ENCODE results near the gene GIN1.

- TF ChIP-seq CTCF (conservative IDR thresholded peaks at IDR 0.05 in 1 of 2, IDR thresholded peaks at IDR 0.05 in 1 of 2; ENCODE audit: low read depth in 1 of 2, low read length in 2 of 2), result no peak
- TF ChIP-seq EZH2 (IDR thresholded peaks at IDR 0.05; ENCODE audit: low read length, missing control alignments), result no peak
These were observed 2.4 kb downstream of the GIN1 start for GRCh38 chr5:103117471-103117991.
